Ishikawa (cell line): ENCODE data around the gene RAB31.

Experiments used
- CEBPB ChIP-seq: IDR thresholded peaks from 2 replicates; pipeline ENCODE4 v1.6.1; 2012
- CREB1 ChIP-seq: IDR thresholded peaks from 2 replicates; pipeline ENCODE4 v1.6.1; 2012; ENCODE audit warnings: low read depth
- EP300 ChIP-seq: IDR thresholded peaks from 2 replicates; pipeline ENCODE4 v1.6.1; 2012; ENCODE audit warnings: borderline replicate concordance
- FOXM1 ChIP-seq: IDR thresholded peaks from 2 replicates; pipeline ENCODE4 v1.6.1; 2012; ENCODE audit warnings: low read depth, borderline replicate concordance
- REST ChIP-seq: IDR thresholded peaks from 2 replicates; pipeline ENCODE4 v1.6.1; 2012; ENCODE audit warnings: low read depth, mild to moderate bottlenecking
- TAF1 ChIP-seq: IDR thresholded peaks from 2 replicates; pipeline ENCODE4 v1.6.1; 2012; ENCODE audit warnings: low read depth, mild to moderate bottlenecking
- TCF12 ChIP-seq: IDR thresholded peaks from 2 replicates; pipeline ENCODE4 v1.6.1; 2012; ENCODE audit warnings: low read depth
- TEAD4 ChIP-seq: IDR thresholded peaks from 2 replicates; pipeline ENCODE4 v1.6.1; 2012
- YY1 ChIP-seq: IDR thresholded peaks from 2 replicates; pipeline ENCODE4 v1.6.1; 2012; ENCODE audit warnings: low read depth
- ZBTB7A ChIP-seq: IDR thresholded peaks from 2 replicates; pipeline ENCODE4 v1.6.1; 2012; ENCODE audit warnings: low read depth
- TF ChIP-seq, protein P1 (sequence below): IDR thresholded peaks from 2 replicates; pipeline ENCODE4 v1.6.1; 2012

GRCh38 chr18:9866627-9867026 lies 158.5 kb downstream of the RAB31 start:
- TF ChIP-seq YY1 (no peak), REST (no peak), ZBTB7A (no peak), TAF1 (no peak), CEBPB (no peak), TCF12 (no peak), CREB1 (no peak), EP300 (no peak), FOXM1 (no peak), TEAD4 (no peak)
- TF ChIP-seq, protein P1, sequence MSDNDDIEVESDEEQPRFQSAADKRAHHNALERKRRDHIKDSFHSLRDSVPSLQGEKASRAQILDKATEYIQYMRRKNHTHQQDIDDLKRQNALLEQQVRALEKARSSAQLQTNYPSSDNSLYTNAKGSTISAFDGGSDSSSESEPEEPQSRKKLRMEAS = no peak
